SK-N-SH (cell line): ENCODE data around the gene ESRRA. TPM values are rescaled to one million over a fixed set of nuclear protein-coding genes. Genes with fewer than 3 reads are reported as not detected.

Source experiments
- CTCF ChIA-PET: fragments of 300-600, 350-600 bp; formaldehyde crosslinking; extraction: SDS; loops from one replicate; lab custom pipeline; 2021; lab: Yijun Ruan, JAX
- POLR2A ChIA-PET: fragments of 350-600 bp; sonication (Branson Sonifier 250); formaldehyde crosslinking; extraction: SDS; loops from one replicate; lab custom pipeline; 2020; ENCODE audit warnings: antibody characterized with exemption, inconsistent platforms; lab: Yijun Ruan, JAX
- DNase-seq: peaks from one replicate; pipeline ENCODE4 v3.0.0; 2012
- H2AFZ ChIP-seq: fragments of 200-600 bp; sonication (generic); 2 replicates; pipeline ENCODE4 v1.8.1; 2016; ENCODE audit warnings: antibody characterized with exemption, mild to moderate bottlenecking, low read depth
- H3F3A ChIP-seq: fragments of 200-600 bp; sonication (generic); replicated peaks from 2 replicates; pipeline ENCODE3; 2016; ENCODE audit warnings: antibody characterized with exemption, mild to moderate bottlenecking; ENCODE audit not compliant: insufficient read depth
- H3K27ac ChIP-seq, 2 experiments: fragments of 200-500 bp in 1 of 2; fragments of 200-600 bp in 1 of 2; sonication (Bioruptor generic) in 1 of 2; sonication (generic), shearing (Covaris generic) in 1 of 2; 2 replicates each; pipeline versions ENCODE4 v1.5.1 to v1.6.1; 2014 to 2016; ENCODE audit warnings: low read depth in 2 of 2, inconsistent platforms in 1 of 2, low read length in 1 of 2, mild to moderate bottlenecking in 1 of 2, mixed read lengths in 1 of 2
- H3K27me3 ChIP-seq: fragments of 200-600 bp; sonication (generic), shearing (Covaris generic); 2 replicates; pipeline ENCODE4 v1.6.1; 2016; ENCODE audit warnings: mixed run types; ENCODE audit not compliant: insufficient read depth
- H3K36me3 ChIP-seq, 2 experiments: fragments of 200-500 bp in 1 of 2; fragments of 200-600 bp in 1 of 2; sonication (Bioruptor generic) in 1 of 2; sonication (generic) in 1 of 2; replicated peaks in 1 of 2; 2 replicates each; pipeline versions ENCODE3 to v1.5.1; 2014 to 2016; ENCODE audit warnings: low read length in 1 of 2, mild to moderate bottlenecking in 1 of 2; ENCODE audit not compliant: insufficient read depth in 2 of 2, control insufficient read depth in 1 of 2
- H3K4me1 ChIP-seq, 2 experiments: fragments of 200-500 bp in 1 of 2; fragments of 200-600 bp in 1 of 2; sonication (Bioruptor generic) in 1 of 2; sonication (generic), shearing (Covaris generic) in 1 of 2; 2 replicates each; pipeline versions ENCODE4 v1.5.1 to v1.6.1; 2014 to 2016; ENCODE audit warnings: low read depth in 1 of 2, low read length in 1 of 2, mixed run types in 1 of 2; ENCODE audit not compliant: insufficient read depth in 2 of 2, control insufficient read depth in 1 of 2
- H3K4me2 ChIP-seq: fragments of 200-600 bp; sonication (generic), shearing (Covaris generic); 2 replicates; pipeline ENCODE4 v1.6.1; 2017; ENCODE audit warnings: mixed run types
- H3K4me3 ChIP-seq, 2 experiments: fragments of 200-500 bp in 1 of 2; fragments of 200-600 bp in 1 of 2; sonication (Bioruptor generic) in 1 of 2; sonication (generic), shearing (Covaris generic) in 1 of 2; 2 replicates each; pipeline versions ENCODE4 v1.5.1 to v1.8.1; 2014 to 2016; ENCODE audit warnings: low read depth in 2 of 2, inconsistent platforms in 1 of 2, low read length in 1 of 2, mild to moderate bottlenecking in 1 of 2, mixed read lengths in 1 of 2, moderate library complexity in 1 of 2
- H3K79me2 ChIP-seq: fragments of 200-600 bp; sonication (generic); 2 replicates; pipeline ENCODE4 v1.8.1; 2017; ENCODE audit warnings: mild to moderate bottlenecking; ENCODE audit not compliant: insufficient read depth
- H3K9ac ChIP-seq: fragments of 200-600 bp; sonication (generic); 2 replicates; pipeline ENCODE4 v1.6.1; 2017; ENCODE audit warnings: mixed run types
- H3K9me2 ChIP-seq: fragments of 200-600 bp; sonication (generic); 2 replicates; pipeline ENCODE4 v1.6.1; 2017; ENCODE audit warnings: mixed run types
- H3K9me3 ChIP-seq: fragments of 200-600 bp; sonication (generic); 2 replicates; pipeline ENCODE4 v1.6.1; 2017; ENCODE audit warnings: mixed run types, mild to moderate bottlenecking, moderate library complexity
- H4K20me1 ChIP-seq: fragments of 200-600 bp; sonication (generic); 2 replicates; pipeline ENCODE4 v1.6.1; 2017; ENCODE audit warnings: mild to moderate bottlenecking, mixed run types; ENCODE audit not compliant: insufficient read depth
- CTCF ChIP-seq: fragments of 200-600 bp; sonication (generic); IDR thresholded peaks from 2 replicates; pipeline ENCODE4 v1.6.1; 2017; ENCODE audit warnings: antibody characterized with exemption, mild to moderate bottlenecking, moderate library complexity
- ELF1 ChIP-seq: IDR thresholded peaks from 2 replicates; pipeline ENCODE4 v1.4.0; 2012
- EP300 ChIP-seq, 2 experiments: IDR thresholded peaks; 2 replicates each; pipeline versions ENCODE4 v1.4.0 to v1.6.1; 2012; ENCODE audit warnings: borderline replicate concordance in 1 of 2, low read depth in 1 of 2, low read length in 1 of 2
- EZH2phosphoT487 ChIP-seq: fragments of 200-600 bp; sonication (generic); IDR thresholded peaks from 2 replicates; pipeline ENCODE4 v1.6.1; 2017; ENCODE audit warnings: low read depth, mixed run types, mild to moderate bottlenecking, antibody characterized with exemption, moderate library complexity, borderline replicate concordance
- FOSL2 ChIP-seq: IDR thresholded peaks from 2 replicates; pipeline ENCODE4 v1.4.0; 2012; ENCODE audit warnings: low read depth, mild to moderate bottlenecking, moderate library complexity, borderline replicate concordance
- FOXJ3 ChIP-seq: sonication (generic); formaldehyde crosslinking; IDR thresholded peaks from 2 replicates; pipeline ENCODE4 v1.5.1; 2020; ENCODE audit warnings: mild to moderate bottlenecking, missing genetic modification reagents
- FOXM1 ChIP-seq: IDR thresholded peaks from 2 replicates; pipeline ENCODE4 v1.4.0; 2012; ENCODE audit warnings: low read depth, mild to moderate bottlenecking
- GABPA ChIP-seq: IDR thresholded peaks from 2 replicates; pipeline ENCODE4 v1.4.0; 2012; ENCODE audit warnings: low read depth, mild to moderate bottlenecking
- MEF2A ChIP-seq: IDR thresholded peaks from 2 replicates; pipeline ENCODE4 v1.4.0; 2012; ENCODE audit warnings: low read depth, borderline replicate concordance
- MXI1 ChIP-seq: IDR thresholded peaks from 2 replicates; pipeline ENCODE4 v1.6.1; 2012; ENCODE audit warnings: mild to moderate bottlenecking, low read depth, low read length, improper control_type of control experiment
- NRF1 ChIP-seq: IDR thresholded peaks from 2 replicates; pipeline ENCODE4 v1.6.1; 2012; ENCODE audit warnings: low read depth, mild to moderate bottlenecking, low read length
- PBX3 ChIP-seq: IDR thresholded peaks from 2 replicates; pipeline ENCODE4; 2012
- RAD21 ChIP-seq: IDR thresholded peaks from 2 replicates; pipeline ENCODE4 v1.6.1; 2012; ENCODE audit warnings: mild to moderate bottlenecking, low read length
- RCOR1 ChIP-seq: fragments of 150-350 bp; IDR thresholded peaks from 2 replicates; pipeline ENCODE4 v1.6.1; 2017; ENCODE audit warnings: antibody characterized with exemption, low read length
- TCF12 ChIP-seq: IDR thresholded peaks from 2 replicates; pipeline ENCODE4 v1.4.0; 2012
- USF2 ChIP-seq: fragments of 150-350 bp; IDR thresholded peaks from 2 replicates; pipeline ENCODE4 v1.6.1; 2017; ENCODE audit warnings: antibody characterized with exemption, low read length, low read depth, borderline replicate concordance
- YY1 ChIP-seq: IDR thresholded peaks from 2 replicates; pipeline ENCODE4 v1.4.0; 2012; ENCODE audit warnings: low read depth, mild to moderate bottlenecking
- WGBS: methylation state at CpG from one replicate; pipeline ENCODE4 v1.1.6; 2017; ENCODE audit warnings: low lambda C conversion rate; 5-methylcytosine and 5-hydroxymethylcytosine counted together
- polyA plus RNA-seq, 3 experiments: library from polyadenylated mRNA; depleted of rRNA; stranded (reverse); fragments of >200 nt; gene quantifications; 2 replicates each; pipeline ENCODE4 v1.2.3, GENCODE V29; 2012

Gene ESRRA
- polyA plus RNA-seq, 1 of the 3 experiments (the other 2 are of a cell fraction) = 27.8 TPM

- ChIA-PET POLR2A (no interaction called here), CTCF (interaction anchor here (0.9 to 1.9 kb wide), 3 partner anchors 12 to 46 kb away, joined by 3 to 12 read pairs (median 5); partner anchors contain the start of genes BAD and GPR137)
- Histone ChIP-seq H3K9ac (no peak overlapping the region), H3K36me3 (no peaks in the 10 kb centered on the region), H3K9me2 (no peaks in the 10 kb centered on the region), H3K4me3 (no peak overlapping the region), H3K4me2 (no peak overlapping the region), H3K27me3 (peaks cover 12% of the 10 kb centered on the region), H2AFZ (no peak overlapping the region), H3K4me1 (no peaks in the 10 kb centered on the region; a peak in 1 of 4 replicates), H4K20me1 (no peaks in the 10 kb centered on the region), H3K9me3 (no peaks in the 10 kb centered on the region), H3K79me2 (no peaks in the 10 kb centered on the region), H3K27ac (no peak overlapping the region), H3F3A (no peaks in the 10 kb centered on the region)
- no peak for DNase-seq
- WGBS = 83% methylated on average over 17 of the region's 34 CpGs
- no peak for TF ChIP-seq FOSL2
- no peak for TF ChIP-seq FOXJ3 (CRISPR knock-in tag)
- TF ChIP-seq MEF2A = no peak
- no peak for TF ChIP-seq FOXM1
- TF ChIP-seq MXI1 = no peak
- no peak for TF ChIP-seq CTCF
- TF ChIP-seq ELF1 = no peak
- TF ChIP-seq GABPA = no peak
- TF ChIP-seq TCF12 = no peak
- TF ChIP-seq PBX3 = no peak
- no peak for TF ChIP-seq YY1
- no peak for TF ChIP-seq NRF1
- no peak for TF ChIP-seq EP300 (IDR thresholded peaks at IDR 0.05; ENCODE audit: borderline replicate concordance in 1 of 2, low read depth in 1 of 2, low read length in 1 of 2)
- no peak for TF ChIP-seq USF2
- TF ChIP-seq RCOR1 = no peak
- no peak for TF ChIP-seq EZH2phosphoT487
- TF ChIP-seq RAD21 = no peak
These were observed 8.3 kb upstream of the ESRRA start for GRCh38 chr11:64296830-64297698.
